Measurements from ENCODE around the gene CREM. TPM values are rescaled to one million over a fixed set of nuclear protein-coding genes. Genes with fewer than 3 reads are reported as not detected.

Gene CREM
- total RNA-seq, 2 experiments from 2014 or later = 32.2 to 38.1 TPM

GRCh38 chr10:35161906-35162305, 35.3 kb downstream of the CREM start:
- POLR2A ChIA-PET = interaction anchor here (1.0 to 1.1 kb wide), 2 partner anchors 20 kb away, joined by 3 to 5 read pairs; no protein-coding TSS in a partner anchor
- H3K9me3 ChIP-seq (ENCODE audit: low read length) = peaks cover 13% of the 10 kb centered on the region; the same call in 1 of the 2 replicates
- H3K4me1 ChIP-seq (ENCODE audit: insufficient read depth, low read length, poor library complexity, severe bottlenecking) = peaks cover 11% of the 10 kb centered on the region
- H3K9me2 ChIP-seq (ENCODE audit: insufficient read depth, low read length) = no peaks in the 10 kb centered on the region
- BruUV-seq (replicated peaks) = no TSS peak
- intact Hi-C loops (cut with micrococcal nuclease; ENCODE audit: unreplicated experiment) = no loop called here
- no peak overlapping the region for H3K27ac ChIP-seq (ENCODE audit: low read depth, low read length, poor library complexity, severe bottlenecking)
- H3K36me3 ChIP-seq (ENCODE audit: insufficient read depth, low read length) = peaks cover 4% of the 10 kb centered on the region; the same call in 1 of the 2 replicates
- H3K79me2 ChIP-seq (ENCODE audit: insufficient read depth, low read depth, low read length) = no peaks in the 10 kb centered on the region
- no peak overlapping the region for H3K4me2 ChIP-seq (ENCODE audit: low read length)
- H3K4me3 ChIP-seq (ENCODE audit: low read depth, low read length, poor library complexity, severe bottlenecking) = no peak overlapping the region
- no peak for TF ChIP-seq EZH2phosphoT487 (IDR thresholded peaks at IDR 0.05; ENCODE audit: borderline replicate concordance, low read depth, low read length)
- TF ChIP-seq CTCF (conservative IDR thresholded peaks at IDR 0.05; ENCODE audit: low read length) = no peak
- CTCF ChIA-PET (ENCODE audit: unreplicated experiment) = no interaction called here
- no peak for DNase-seq (ENCODE audit: low spot score)
- H2AFZ ChIP-seq (ENCODE audit: low read length) = no peak overlapping the region
- no peaks in the 10 kb centered on the region for H4K20me1 ChIP-seq (ENCODE audit: insufficient read depth, low read length)

GRCh38 chr10:35165136-35165535, 38.5 kb downstream of the CREM start:
- no peak overlapping the region for H3K4me2 ChIP-seq (ENCODE audit: low read length)
- intact Hi-C loops (cut with micrococcal nuclease; ENCODE audit: unreplicated experiment) = no loop called here
- H3K27ac ChIP-seq (ENCODE audit: low read depth, low read length, poor library complexity, severe bottlenecking) = no peak overlapping the region
- no peak overlapping the region for H3K4me3 ChIP-seq (ENCODE audit: low read depth, low read length, poor library complexity, severe bottlenecking)
- ChIA-PET POLR2A (interaction anchor here (0.6 to 2.2 kb wide), 5 partner anchors 8 to 165 kb away, joined by 3 to 13 read pairs (median 4); no protein-coding TSS in a partner anchor), CTCF (ENCODE audit: unreplicated experiment) (no interaction called here)
- DNase-seq (ENCODE audit: low spot score) = no peak
- H3K4me1 ChIP-seq (ENCODE audit: insufficient read depth, low read length, poor library complexity, severe bottlenecking) = peaks cover 11% of the 10 kb centered on the region
- H4K20me1 ChIP-seq (ENCODE audit: insufficient read depth, low read length) = no peaks in the 10 kb centered on the region
- TF ChIP-seq EZH2phosphoT487 (IDR thresholded peaks at IDR 0.05; ENCODE audit: borderline replicate concordance, low read depth, low read length) (no peak), CTCF (conservative IDR thresholded peaks at IDR 0.05; ENCODE audit: low read length) (no peak)
- no peaks in the 10 kb centered on the region for H3K36me3 ChIP-seq (ENCODE audit: insufficient read depth, low read length)
- no peak overlapping the region for H2AFZ ChIP-seq (ENCODE audit: low read length)
- no peaks in the 10 kb centered on the region for H3K9me2 ChIP-seq (ENCODE audit: insufficient read depth, low read length)
- BruUV-seq (replicated peaks) = no TSS peak
- no peaks in the 10 kb centered on the region for H3K9me3 ChIP-seq (ENCODE audit: low read length)
- no peaks in the 10 kb centered on the region for H3K79me2 ChIP-seq (ENCODE audit: insufficient read depth, low read depth, low read length)

GRCh38 chr10:35165811-35166210, 39.2 kb downstream of the CREM start:
- Histone ChIP-seq H3K4me2 (ENCODE audit: low read length) (no peak overlapping the region), H3K4me3 (ENCODE audit: low read depth, low read length, poor library complexity, severe bottlenecking) (no peak overlapping the region), H3K4me1 (ENCODE audit: insufficient read depth, low read length, poor library complexity, severe bottlenecking) (peaks cover 11% of the 10 kb centered on the region), H4K20me1 (ENCODE audit: insufficient read depth, low read length) (no peaks in the 10 kb centered on the region), H3K36me3 (ENCODE audit: insufficient read depth, low read length) (no peaks in the 10 kb centered on the region), H3K79me2 (ENCODE audit: insufficient read depth, low read depth, low read length) (no peaks in the 10 kb centered on the region), H3K27ac (ENCODE audit: low read depth, low read length, poor library complexity, severe bottlenecking) (no peak overlapping the region), H3K9me3 (ENCODE audit: low read length) (no peaks in the 10 kb centered on the region), H3K9me2 (ENCODE audit: insufficient read depth, low read length) (no peaks in the 10 kb centered on the region), H2AFZ (ENCODE audit: low read length) (no peak overlapping the region)
- DNase-seq (ENCODE audit: low spot score) = no peak
- BruUV-seq (replicated peaks) = no TSS peak
- POLR2A ChIA-PET = interaction anchor here (0.6 to 2.2 kb wide), 4 partner anchors 13 to 38 kb away, joined by 3 to 13 read pairs (median 4); no protein-coding TSS in a partner anchor
- CTCF ChIA-PET (ENCODE audit: unreplicated experiment) = no interaction called here
- intact Hi-C loops (cut with micrococcal nuclease; ENCODE audit: unreplicated experiment) = no loop called here
- TF ChIP-seq EZH2phosphoT487 (IDR thresholded peaks at IDR 0.05; ENCODE audit: borderline replicate concordance, low read depth, low read length) (no peak), CTCF (conservative IDR thresholded peaks at IDR 0.05; ENCODE audit: low read length) (no peak)
